Stimulated activated CD4-positive, alpha-beta T cell treated with anti-CD3 and anti-CD28 coated beads, Interleukin-4, amount 100 ng/mL, for 4 hours (primary cell): ENCODE results near the gene NUFIP1.
"Not testable (repeated sequence)": the region's sequence is repeated elsewhere in the genome, so short reads cannot be mapped to it uniquely, and the experiment has no call there.

Source experiments
- DNase-seq, 2 experiments: peaks; one replicate each; pipeline ENCODE4 v3.0.0-alpha.2; 2020

NUFIP1 gene

DNA sequence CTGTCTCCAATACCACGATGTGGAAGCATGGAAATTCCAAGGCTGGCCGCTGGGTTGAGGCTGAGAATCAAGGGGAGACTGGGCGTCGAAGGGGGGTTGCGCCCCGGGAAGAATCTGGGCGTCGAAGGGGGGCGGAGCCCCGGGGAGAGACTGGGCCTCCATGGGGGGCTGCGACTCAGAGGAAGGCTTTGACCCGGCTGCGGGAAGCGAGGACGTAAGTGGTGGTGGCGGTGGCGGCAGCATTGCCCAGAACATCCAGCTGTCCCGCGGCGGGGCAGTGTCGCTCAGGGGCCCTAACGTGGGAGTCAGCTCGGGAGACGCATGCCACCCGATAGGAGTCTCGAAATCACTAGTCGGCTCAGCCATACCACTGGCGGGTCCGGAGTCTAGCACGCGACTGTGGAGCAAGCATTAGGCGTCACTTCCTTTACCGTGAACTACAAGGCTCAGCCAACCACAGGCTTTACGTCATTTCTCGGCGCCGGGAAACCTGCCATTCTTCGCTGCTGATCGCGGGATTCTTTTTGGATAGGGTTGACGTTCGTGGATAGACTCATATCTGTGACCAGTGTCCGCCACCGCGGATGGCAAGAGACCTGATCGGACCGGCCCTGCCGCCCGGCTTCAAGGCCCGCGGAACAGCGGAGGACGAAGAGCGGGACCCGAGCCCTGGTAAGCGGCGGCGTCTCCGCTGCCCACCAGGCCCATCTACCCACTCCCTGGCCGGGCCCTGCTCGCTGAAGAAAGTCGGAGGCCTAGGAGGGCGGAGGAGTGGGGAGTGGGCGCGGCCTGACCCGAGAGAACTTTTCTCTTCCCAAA lies at the start of gene NUFIP1, which contains the start of gene GPALPP1:
NUFIP1 (minus strand) TSS at position 401 of the 819 bp plus-strand sequence; CDS start at position 366, 35 bp downstream.
GPALPP1 (plus strand) TSS at position 468 of the 819 bp plus-strand sequence; CDS start at position 585, 117 bp downstream.
- peak; percentile 89 to 91 for DNase-seq

DNA sequence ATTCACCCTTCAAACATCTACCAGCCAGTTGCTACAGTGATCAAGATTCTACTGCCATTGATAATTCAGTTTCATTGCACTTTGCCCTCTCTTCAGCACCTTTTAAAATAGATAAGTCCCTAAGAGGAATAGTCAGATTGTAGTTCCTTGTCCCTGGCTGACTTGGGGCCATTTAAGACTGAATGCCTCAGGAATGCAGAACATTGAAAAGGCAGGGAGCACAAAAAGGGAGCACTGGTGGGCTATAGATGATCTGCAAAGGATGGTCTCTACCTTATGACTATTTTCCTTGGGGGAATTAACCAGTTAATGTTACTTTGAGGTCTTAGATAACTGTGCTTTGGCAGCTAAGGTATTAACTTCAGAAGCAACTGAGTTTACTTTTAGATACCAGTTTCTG lies 46.9 kb upstream of the NUFIP1 start:
- DNase-seq, result no peak

DNA sequence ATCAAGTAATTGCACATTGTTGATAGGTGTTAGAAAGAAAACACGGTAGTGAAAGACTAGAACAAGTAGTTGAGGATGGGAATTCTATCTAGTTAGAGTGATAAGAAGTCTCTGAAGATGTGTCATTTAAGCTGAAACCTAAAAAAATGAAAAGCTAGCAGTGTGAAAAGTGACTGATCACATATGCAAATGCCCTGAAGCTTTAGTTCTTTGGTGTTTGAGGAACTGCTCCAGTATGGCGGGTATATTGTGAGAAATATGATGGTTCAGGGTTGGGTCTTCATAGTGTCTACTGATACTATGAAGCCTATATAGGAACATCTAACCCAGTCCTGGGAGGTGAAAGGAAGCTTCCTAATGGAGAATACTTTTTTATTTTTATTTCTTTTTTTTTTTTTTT lies 45.1 kb upstream of the NUFIP1 start:
- DNase-seq, result no peak

DNA sequence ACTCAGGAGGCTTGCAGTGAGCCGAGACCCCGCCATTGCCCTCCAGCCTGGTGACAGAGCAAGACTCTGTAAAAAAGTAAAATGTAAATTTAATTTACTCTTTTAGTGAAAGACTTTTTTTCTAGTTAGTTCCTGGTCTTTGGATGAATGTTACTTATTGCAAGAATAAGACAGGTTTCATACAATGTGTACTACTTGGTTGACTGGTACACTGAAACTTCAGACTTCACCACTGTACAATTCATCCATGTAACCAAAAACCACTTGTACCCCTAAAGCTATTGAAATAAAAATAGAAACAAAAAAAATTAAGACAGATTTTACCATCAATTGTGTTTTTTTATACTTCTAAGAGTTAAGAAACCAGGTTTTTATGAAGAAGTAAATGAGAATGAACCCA lies 35.6 kb upstream of the NUFIP1 start:
- no peak for DNase-seq

- no peak for DNase-seq
These were observed 32.0 kb upstream of the NUFIP1 start for GRCh38 chr13:45021250-45021649.

- not testable (repeated sequence) for DNase-seq
These were observed 30.7 kb upstream of the NUFIP1 start for GRCh38 chr13:45019981-45020380.

- DNase-seq, result no peak
These were observed 27.6 kb upstream of the NUFIP1 start for GRCh38 chr13:45016792-45017425.

DNA sequence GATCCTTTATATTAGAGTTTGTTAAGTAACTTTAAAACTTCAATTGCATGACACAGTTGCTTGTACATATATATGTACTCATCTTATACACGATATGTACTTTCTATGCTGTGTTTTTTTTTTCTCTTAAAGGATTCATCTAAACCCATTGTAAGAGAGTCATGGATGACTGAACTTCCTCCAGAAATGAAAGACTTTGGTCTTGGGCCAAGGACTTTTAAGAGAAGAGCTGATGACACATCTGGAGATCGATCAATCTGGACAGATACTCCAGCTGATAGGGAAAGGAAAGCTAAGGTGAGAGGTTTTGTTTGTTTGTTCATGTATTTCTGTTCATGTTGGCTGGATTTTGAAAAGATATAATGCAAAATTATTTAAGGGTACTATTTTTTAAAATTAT lies 26.0 kb upstream of the NUFIP1 start:
- no peak for DNase-seq

GRCh38 chr13:45011198-45011597 lies 21.9 kb upstream of the NUFIP1 start:
- DNase-seq, result no peak

- DNase-seq, result no peak
These were observed 18.6 kb upstream of the NUFIP1 start for GRCh38 chr13:45007823-45008222.

GRCh38 chr13:45007225-45007624 lies 18.0 kb upstream of the NUFIP1 start:
- DNase-seq, result no peak

DNA sequence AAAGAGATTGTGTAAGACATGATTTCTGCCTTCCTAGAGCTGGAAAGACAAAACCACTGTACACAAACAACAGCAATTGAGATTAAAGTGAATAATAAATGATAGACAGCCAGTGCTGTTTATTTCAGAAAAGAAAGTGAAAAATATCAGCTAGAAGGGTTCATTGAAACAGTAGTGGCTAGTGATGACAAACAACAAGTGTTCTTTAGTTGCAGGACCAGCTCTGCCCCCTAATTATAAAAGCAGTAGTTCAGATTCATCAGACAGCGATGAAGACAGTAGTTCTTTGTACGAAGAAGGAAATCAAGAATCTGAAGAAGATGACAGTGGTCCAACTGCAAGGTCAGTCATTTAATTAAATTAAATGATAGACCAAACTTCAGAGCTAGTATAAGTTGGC lies 14.8 kb upstream of the NUFIP1 start:
- DNase-seq, result no peak

- DNase-seq, result no peak
These were observed 14.1 kb upstream of the NUFIP1 start for GRCh38 chr13:45003417-45003816.

DNA sequence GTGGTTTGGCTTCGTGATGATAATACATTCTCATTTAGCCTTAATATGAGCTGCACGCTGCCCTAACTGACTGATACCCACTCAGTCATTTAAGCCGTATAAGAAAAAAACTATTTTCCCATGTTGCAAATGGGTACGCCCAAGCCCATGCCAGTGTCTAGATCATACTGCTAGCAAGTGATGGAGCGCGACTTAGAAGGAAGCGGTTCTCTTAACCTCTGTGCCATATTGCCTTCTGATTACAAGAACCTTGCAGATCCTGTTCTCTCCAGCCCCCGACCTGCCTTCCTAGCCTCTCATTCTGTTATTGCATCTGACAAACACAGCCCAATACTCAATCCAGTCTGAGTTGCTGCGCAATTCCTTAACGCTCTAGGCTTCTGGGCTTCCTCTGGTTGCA lies 670 bp upstream of the NUFIP1 start:
- DNase-seq, result no peak

DNA sequence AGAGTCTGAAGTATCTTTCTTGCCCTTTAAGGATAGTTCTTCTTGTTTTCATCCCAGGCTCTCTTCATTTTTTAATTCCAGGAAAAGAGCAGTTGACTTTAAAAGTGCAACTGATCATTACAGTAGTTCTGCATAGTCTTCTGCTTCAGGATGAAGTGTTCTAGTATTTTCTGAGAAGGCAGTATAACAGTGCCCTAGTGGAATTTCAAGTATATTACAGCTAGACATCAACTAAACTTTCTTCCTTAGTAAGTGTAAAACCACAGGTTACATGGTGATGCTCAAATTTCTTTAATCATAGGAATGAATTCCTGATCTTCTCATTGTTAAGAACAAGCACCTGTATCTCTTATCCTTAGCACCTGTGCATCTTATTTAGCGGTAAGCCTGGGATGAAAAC lies 10.9 kb downstream of the NUFIP1 start:
- no peak for DNase-seq

- DNase-seq, result no peak
These were observed 12.2 kb downstream of the NUFIP1 start for GRCh38 chr13:44976949-44977583.

- DNase-seq, result no peak
These were observed 13.1 kb downstream of the NUFIP1 start for GRCh38 chr13:44976196-44976595.

DNA sequence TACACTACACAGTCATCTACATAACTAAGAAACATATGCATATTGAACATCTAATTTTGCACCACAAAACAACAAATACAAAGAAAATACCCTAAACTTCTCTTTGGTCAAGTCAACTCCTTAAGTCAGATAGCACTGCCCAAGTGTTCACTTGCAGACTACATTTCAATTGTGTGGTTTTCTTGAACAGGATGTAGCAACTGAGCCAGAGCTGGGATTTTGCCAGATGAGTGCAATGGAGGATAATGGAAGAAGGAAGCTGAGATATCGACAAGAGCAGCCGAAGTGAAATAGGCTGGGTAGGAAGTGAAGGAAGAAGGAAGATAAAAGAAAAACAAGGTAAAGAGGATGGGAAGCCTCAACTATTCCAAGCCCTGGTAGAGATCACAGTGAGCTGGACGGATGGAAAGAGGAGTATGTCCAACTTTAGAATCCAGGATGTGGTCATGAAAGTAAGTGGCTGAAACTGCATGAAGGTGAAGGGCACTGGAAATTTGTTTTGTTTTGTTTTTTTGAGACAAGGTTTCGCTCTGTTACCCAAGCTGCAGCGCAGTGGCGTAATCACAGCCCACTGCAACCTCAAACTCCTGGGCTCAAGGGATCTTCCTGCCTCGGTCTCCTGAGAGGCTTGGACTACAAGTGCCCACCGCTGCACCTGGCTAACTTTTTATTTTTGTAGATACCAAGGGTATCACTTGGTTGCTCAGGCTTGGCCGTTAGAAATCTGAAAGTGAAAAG lies 15.0 kb downstream of the NUFIP1 start:
- no peak for DNase-seq

DNA sequence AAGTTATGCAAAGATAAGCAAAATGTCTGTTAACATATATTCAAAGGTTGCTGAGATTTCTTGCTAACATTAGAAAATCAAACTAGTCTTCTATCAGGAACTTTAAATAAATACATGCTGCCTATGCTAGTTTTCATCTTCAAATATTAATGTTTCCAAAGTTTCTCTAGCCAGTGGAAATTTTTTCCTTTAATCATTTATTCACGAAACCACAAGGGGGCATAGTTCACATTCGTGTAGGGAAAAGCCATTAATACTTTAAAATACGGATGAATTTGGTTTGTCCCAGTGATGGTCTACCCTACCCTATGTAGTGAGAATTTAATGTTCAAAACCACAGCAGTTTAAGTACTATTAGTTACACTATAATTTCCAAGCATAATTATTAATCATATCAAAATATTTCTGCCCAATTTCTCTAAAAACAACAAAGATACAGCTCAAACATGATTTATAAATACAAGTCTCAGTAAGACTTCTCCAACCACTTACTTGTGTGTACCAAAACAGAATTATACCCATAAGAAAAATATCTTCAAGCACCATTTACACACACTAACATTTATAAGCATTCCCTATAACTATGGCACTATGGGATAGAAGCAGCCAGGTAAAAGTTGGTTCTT lies 16.2 kb downstream of the NUFIP1 start:
- no peak for DNase-seq

DNA sequence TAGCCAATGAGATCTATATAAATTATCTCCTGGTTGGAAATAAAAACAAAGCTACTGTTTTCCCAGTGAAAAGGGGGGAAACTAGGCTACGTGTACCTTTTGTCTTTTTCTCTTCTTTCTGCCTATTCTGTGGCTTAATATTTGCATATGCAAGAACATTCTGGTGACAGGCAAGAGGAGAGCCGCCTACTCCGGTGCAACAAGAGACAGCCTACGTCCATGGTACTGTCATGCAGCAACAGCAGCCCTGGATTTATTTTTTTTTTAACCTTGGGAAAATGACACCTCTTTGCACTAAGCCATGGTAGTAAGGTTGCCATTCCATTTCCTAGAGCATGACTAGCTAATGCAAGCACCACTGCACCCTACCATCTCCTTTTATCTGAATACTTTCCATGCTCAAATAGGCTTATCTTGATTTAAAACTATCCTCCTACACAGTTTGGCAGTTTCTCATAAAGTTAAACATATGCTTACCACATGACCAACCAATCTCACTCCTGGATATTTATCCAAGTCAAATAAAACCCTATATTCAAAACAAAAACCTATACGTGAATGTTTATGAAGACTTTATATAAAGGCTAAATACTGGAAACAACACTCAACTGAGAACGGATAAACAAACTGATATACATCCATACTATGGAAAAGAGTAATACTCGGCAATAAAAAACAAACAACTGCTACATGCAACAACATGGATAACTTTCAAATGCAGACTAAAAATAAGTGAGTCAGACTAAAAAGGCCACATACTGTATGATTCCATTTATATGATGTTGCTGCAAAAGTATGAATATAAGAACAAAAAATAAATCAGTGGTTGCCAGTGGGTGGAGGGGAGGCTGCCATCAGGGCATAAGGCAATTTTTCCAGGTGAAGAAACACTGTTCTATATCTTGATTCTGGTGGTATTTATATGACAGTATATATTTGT lies 17.3 kb downstream of the NUFIP1 start:
- no peak for DNase-seq
